K562 (cell line): ENCODE results near the gene SV2A. TPM values are rescaled to one million over a fixed set of nuclear protein-coding genes. Genes with fewer than 3 reads are reported as not detected.

Experiments
- ARID2 ChIP-seq: fragments of 450-650 bp; IDR thresholded peaks from 2 replicates; pipeline ENCODE4 v1.6.1; 2017; ENCODE audit warnings: antibody characterized with exemption, mild to moderate bottlenecking
- CEBPG ChIP-seq, 3 experiments: fragments of 200-800 bp in 1 of 3; sonication (Bioruptor generic) in 1 of 3; sonication (generic) in 1 of 3; formaldehyde crosslinking in 1 of 3; IDR thresholded peaks in 2 of 3; conservative IDR thresholded peaks in 1 of 3; 2 replicates each; pipeline versions ENCODE4 v1.6.1 to v1.8.0; 2016 to 2022; ENCODE audit warnings: missing compliant biosample characterization in 2 of 3, missing genetic modification characterization in 2 of 3, mild to moderate bottlenecking in 1 of 3, missing genetic modification reagents in 1 of 3
- DDX20 ChIP-seq: fragments of 450-650 bp; IDR thresholded peaks from 2 replicates; pipeline ENCODE4 v1.6.1; 2016; ENCODE audit warnings: missing genetic modification characterization, low read depth, mild to moderate bottlenecking, missing compliant biosample characterization, moderate library complexity
- DNMT1 ChIP-seq: fragments of 450-650 bp; IDR thresholded peaks from 2 replicates; pipeline ENCODE4 v1.6.1; 2016; ENCODE audit warnings: antibody characterized with exemption, mild to moderate bottlenecking
- GATAD2B ChIP-seq: fragments of 450-650 bp; IDR thresholded peaks from 2 replicates; pipeline ENCODE4 v1.6.1; 2017; ENCODE audit warnings: mild to moderate bottlenecking, borderline replicate concordance
- HCFC1 ChIP-seq: IDR thresholded peaks from 2 replicates; pipeline ENCODE4 v1.6.1; 2012; ENCODE audit warnings: low read depth, low read length, improper control_type of control experiment
- HDAC1 ChIP-seq, 2 experiments: fragments of 450-650 bp; IDR thresholded peaks; 2 replicates each; pipeline ENCODE4 v1.6.1; 2016 to 2017; ENCODE audit warnings: inconsistent platforms in 1 of 2, mild to moderate bottlenecking in 1 of 2, moderate library complexity in 1 of 2
- HNRNPLL ChIP-seq: fragments of 200-400 bp; formaldehyde crosslinking; IDR thresholded peaks from 2 replicates; pipeline ENCODE4 v1.6.1; 2017; ENCODE audit warnings: low read length, low read depth, mild to moderate bottlenecking; ENCODE audit not compliant: poor library complexity, severe bottlenecking
- KDM2B ChIP-seq: fragments of 250-450 bp; sonication (Bioruptor Pico); IDR thresholded peaks from 2 replicates; pipeline ENCODE4 v1.8.0; 2021; ENCODE audit warnings: mild to moderate bottlenecking, moderate library complexity
- MEF2A ChIP-seq: IDR thresholded peaks from 2 replicates; pipeline ENCODE4 v1.6.1; 2011; ENCODE audit warnings: low read depth, mild to moderate bottlenecking, low read length, moderate library complexity; ENCODE audit not compliant: control insufficient read depth
- MTA3 ChIP-seq: fragments of 450-650 bp; formaldehyde crosslinking; IDR thresholded peaks from 2 replicates; pipeline ENCODE4 v1.6.1; 2017; ENCODE audit warnings: mild to moderate bottlenecking, borderline replicate concordance
- NCOA6 ChIP-seq: fragments of 450-650 bp; IDR thresholded peaks from 2 replicates; pipeline ENCODE4 v1.6.1; 2017; ENCODE audit warnings: mild to moderate bottlenecking
- OTX1 ChIP-seq: fragments of 450-650 bp; formaldehyde crosslinking; IDR thresholded peaks from 2 replicates; pipeline ENCODE4 v1.4.0; 2022; ENCODE audit warnings: mild to moderate bottlenecking
- PHF20 ChIP-seq: fragments of 450-650 bp; IDR thresholded peaks from 2 replicates; pipeline ENCODE4 v1.6.1; 2018; ENCODE audit not compliant: partially characterized antibody
- SRSF3 ChIP-seq: fragments of 200-400 bp; formaldehyde crosslinking; IDR thresholded peaks from 2 replicates; pipeline ENCODE4 v1.6.1; 2016; ENCODE audit warnings: mild to moderate bottlenecking, low read length, moderate library complexity; ENCODE audit not compliant: insufficient read depth
- STAT5B ChIP-seq: fragments of 250-450 bp; sonication (Bioruptor Pico); IDR thresholded peaks from 2 replicates; pipeline ENCODE4 v1.8.0; 2021; ENCODE audit warnings: mild to moderate bottlenecking, inconsistent platforms
- YBX1 ChIP-seq: fragments of 450-650 bp; IDR thresholded peaks from 2 replicates; pipeline ENCODE4 v1.7.1; 2016; ENCODE audit warnings: mild to moderate bottlenecking
- ZBED1 ChIP-seq: IDR thresholded peaks from 2 replicates; pipeline ENCODE4 v1.6.1; 2014
- ZBTB11 ChIP-seq, 3 experiments: fragments of 200-800 bp in 1 of 3; fragments of 250-450 bp in 1 of 3; fragments of 450-650 bp in 1 of 3; sonication (Bioruptor Pico) in 1 of 3; sonication (Bioruptor generic) in 1 of 3; formaldehyde crosslinking in 1 of 3; IDR thresholded peaks; 2 replicates each; pipeline versions ENCODE4 v1.6.1 to v1.8.0; 2016 to 2022; ENCODE audit warnings: mild to moderate bottlenecking in 2 of 3, missing genetic modification characterization in 2 of 3, missing compliant biosample characterization in 1 of 3, moderate library complexity in 1 of 3
- ZBTB43 ChIP-seq: sonication (generic); formaldehyde crosslinking; IDR thresholded peaks from 2 replicates; pipeline ENCODE4 v1.8.0; 2023; ENCODE audit warnings: mild to moderate bottlenecking, missing genetic modification reagents
- ZBTB8A ChIP-seq: fragments of 450-650 bp; IDR thresholded peaks from 2 replicates; pipeline ENCODE4 v1.6.1; 2018; ENCODE audit warnings: mild to moderate bottlenecking, moderate library complexity; ENCODE audit not compliant: partially characterized antibody
- ZNF274 ChIP-seq: IDR thresholded peaks from 2 replicates; pipeline ENCODE4 v1.6.1; 2011; ENCODE audit warnings: low read depth, mild to moderate bottlenecking, low read length, moderate library complexity, borderline replicate concordance
- ZNF3 ChIP-seq: fragments of 250-450 bp; sonication (Bioruptor Pico); IDR thresholded peaks from 2 replicates; pipeline ENCODE4 v1.5.0; 2021; ENCODE audit warnings: mild to moderate bottlenecking, moderate library complexity
- ZNF444 ChIP-seq: fragments of 250-450 bp; sonication (Bioruptor Pico); IDR thresholded peaks from 2 replicates; pipeline ENCODE4 v1.4.0; 2020; ENCODE audit warnings: mild to moderate bottlenecking, moderate library complexity
- ZSCAN29 ChIP-seq: fragments of 450-650 bp; IDR thresholded peaks from 2 replicates; pipeline ENCODE4 v1.6.1; 2017
- polyA plus RNA-seq, 8 experiments: library from polyadenylated mRNA; depleted of rRNA in 4 of 8; stranded (reverse) in 5 of 8; unstranded in 3 of 8; fragments of >200 nt; fragmentation: Nextera tagmentation in 2 of 8; fragmentation: Illumina TruSeq in 1 of 8; extraction: Ambion mirVana in 2 of 8; extraction: Trizol in 1 of 8; gene quantifications; 2 replicates each; pipeline versions ENCODE4 v1.2.1 to v1.2.3, GENCODE V29; 2011 to 2014; ENCODE audit warnings: inconsistent platforms in 1 of 8, missing spikeins in 1 of 8
- total RNA-seq, 7 experiments: library from RNA; depleted of rRNA in 6 of 7; stranded (reverse); fragments of >200 nt in 6 of 7; fragmentation: Illumina TruSeq in 2 of 7; extraction: Trizol in 2 of 7; gene quantifications; 2 replicates each; pipeline versions ENCODE4 v1.2.1 to v1.2.3, GENCODE V29; 2011 to 2021; ENCODE audit warnings: low replicate concordance in 1 of 7

The SV2A gene
- total and polyA plus RNA-seq, 9 of the 15 experiments (the other 6 are each of a cell fraction or from before 2014, with no cell fraction given) = 0.07 to 0.22 (median 0.11) TPM; not detected in 1

DNA sequence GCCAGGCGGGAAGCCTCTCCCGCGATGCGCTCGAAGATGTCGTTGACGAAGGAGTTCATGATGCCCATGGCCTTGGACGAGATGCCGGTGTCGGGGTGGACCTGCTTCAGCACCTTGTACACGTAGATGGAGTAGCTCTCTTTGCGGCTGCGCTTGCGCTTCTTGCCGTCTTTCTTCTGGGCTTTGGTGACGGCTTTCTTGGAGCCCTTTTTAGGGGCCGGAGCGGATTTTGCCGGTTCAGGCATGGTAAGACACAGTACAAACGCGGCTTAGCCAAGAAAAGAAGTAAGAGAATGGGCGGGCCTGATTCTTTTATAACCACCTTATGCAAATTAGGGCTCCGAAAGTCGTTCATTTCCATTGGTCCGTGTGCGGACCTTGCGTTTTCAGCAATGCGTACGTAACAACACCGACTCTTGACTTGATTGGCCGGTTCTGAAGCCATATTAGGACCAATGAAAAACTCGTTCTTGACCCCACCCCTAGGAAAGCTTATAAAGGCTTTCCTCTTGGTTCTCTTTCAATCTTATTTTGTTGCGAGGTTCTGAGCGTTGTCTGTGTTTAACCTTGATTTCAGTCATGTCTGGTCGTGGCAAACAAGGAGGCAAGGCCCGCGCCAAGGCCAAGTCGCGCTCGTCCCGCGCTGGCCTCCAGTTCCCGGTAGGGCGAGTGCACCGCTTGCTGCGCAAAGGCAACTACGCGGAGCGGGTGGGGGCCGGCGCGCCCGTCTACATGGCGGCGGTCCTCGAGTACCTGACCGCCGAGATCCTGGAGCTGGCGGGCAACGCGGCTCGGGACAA is 31.0 kb downstream of the SV2A start (continued):
- no peak for TF ChIP-seq STAT5B (CRISPR knock-in tag)
- TF ChIP-seq DNMT1 = no peak
- no peak for TF ChIP-seq GATAD2B
- no peak; the same call in 1 of the 2 replicates for TF ChIP-seq ARID2
- peak in 1 of 3 experiments; percentile 12; a peak in 1 of 6 replicates for TF ChIP-seq ZBTB11 (CRISPR knock-in tag; IDR thresholded peaks at IDR 0.05)
- no peak for TF ChIP-seq ZBTB8A
- TF ChIP-seq DDX20 = no peak
- no peak for TF ChIP-seq ZNF274
- peak; percentile 61 for TF ChIP-seq OTX1 (CRISPR knock-in tag)
- no peak for TF ChIP-seq ZNF444 (CRISPR knock-in tag)
- peak in 1 of 2 experiments; percentile 57; a peak in 2 of 4 replicates for TF ChIP-seq HDAC1 (IDR thresholded peaks at IDR 0.05)
- peak; percentile 35 for TF ChIP-seq PHF20
- peak; percentile 100 for TF ChIP-seq MTA3
- peak; percentile 14; the same call in 1 of the 2 replicates for TF ChIP-seq ZBTB43 (CRISPR knock-in tag)
- TF ChIP-seq CEBPG (CRISPR knock-in tag; IDR thresholded peaks at IDR 0.05) = peak; percentile 20; the same call in 1 of the 2 replicates
- TF ChIP-seq CEBPG (tag; conservative IDR thresholded peaks at IDR 0.05 in 1 of 2, IDR thresholded peaks at IDR 0.05 in 1 of 2) = no peak
- peak; percentile 28; the same call in 1 of the 2 replicates for TF ChIP-seq MEF2A
- no peak for TF ChIP-seq YBX1
- TF ChIP-seq ZNF3 (CRISPR knock-in tag) = no peak
- peak; percentile 96 for TF ChIP-seq ZBED1
- no peak for TF ChIP-seq SRSF3
- TF ChIP-seq NCOA6 = no peak
- TF ChIP-seq HNRNPLL = peak; percentile 91
- no peak for TF ChIP-seq KDM2B (CRISPR knock-in tag)
- no peak; the same call in 1 of the 2 replicates for TF ChIP-seq HCFC1
- no peak; the same call in 1 of the 2 replicates for TF ChIP-seq ZSCAN29
